ENCODE measurements around the gene ANKS4B.

The ANKS4B gene

DNA sequence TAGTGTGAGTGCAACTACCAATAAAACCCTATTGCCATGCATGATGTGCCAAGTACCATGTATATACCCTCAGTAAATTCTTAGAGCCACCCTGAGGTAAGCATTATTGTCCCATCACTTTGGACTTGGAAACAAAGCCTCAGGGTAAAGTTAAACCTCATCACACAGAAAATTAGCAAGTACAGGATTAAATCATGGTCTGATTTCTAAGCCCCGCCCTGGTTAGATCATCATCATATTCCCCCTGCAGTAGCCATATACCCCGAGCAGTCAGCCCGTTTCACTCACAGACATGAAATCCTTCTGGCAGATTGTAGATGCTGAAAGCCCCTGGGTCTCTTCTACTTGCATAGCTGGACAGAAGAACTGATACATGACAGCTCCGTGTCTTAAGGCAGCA, 26.9 kb upstream of the ANKS4B start:
- Histone ChIP-seq H3K27ac (ENCODE audit: poor library complexity, severe bottlenecking) (no peak overlapping the region), H3K4me3 (ENCODE audit: severe bottlenecking) (no peak overlapping the region), H3K4me1 (ENCODE audit: insufficient read depth, poor library complexity, severe bottlenecking) (no peaks in the 10 kb centered on the region), H3K36me3 (ENCODE audit: low read depth) (no peaks in the 10 kb centered on the region), H3K27me3 (ENCODE audit: insufficient read depth, poor library complexity, severe bottlenecking) (no peaks in the 10 kb centered on the region), H3K9me3 (ENCODE audit: severe bottlenecking) (no peaks in the 10 kb centered on the region)
- DNase-seq (ENCODE audit: low spot score) (no peak), ATAC-seq (ENCODE audit: low read depth) (no peak)
- TF ChIP-seq, protein P1, sequence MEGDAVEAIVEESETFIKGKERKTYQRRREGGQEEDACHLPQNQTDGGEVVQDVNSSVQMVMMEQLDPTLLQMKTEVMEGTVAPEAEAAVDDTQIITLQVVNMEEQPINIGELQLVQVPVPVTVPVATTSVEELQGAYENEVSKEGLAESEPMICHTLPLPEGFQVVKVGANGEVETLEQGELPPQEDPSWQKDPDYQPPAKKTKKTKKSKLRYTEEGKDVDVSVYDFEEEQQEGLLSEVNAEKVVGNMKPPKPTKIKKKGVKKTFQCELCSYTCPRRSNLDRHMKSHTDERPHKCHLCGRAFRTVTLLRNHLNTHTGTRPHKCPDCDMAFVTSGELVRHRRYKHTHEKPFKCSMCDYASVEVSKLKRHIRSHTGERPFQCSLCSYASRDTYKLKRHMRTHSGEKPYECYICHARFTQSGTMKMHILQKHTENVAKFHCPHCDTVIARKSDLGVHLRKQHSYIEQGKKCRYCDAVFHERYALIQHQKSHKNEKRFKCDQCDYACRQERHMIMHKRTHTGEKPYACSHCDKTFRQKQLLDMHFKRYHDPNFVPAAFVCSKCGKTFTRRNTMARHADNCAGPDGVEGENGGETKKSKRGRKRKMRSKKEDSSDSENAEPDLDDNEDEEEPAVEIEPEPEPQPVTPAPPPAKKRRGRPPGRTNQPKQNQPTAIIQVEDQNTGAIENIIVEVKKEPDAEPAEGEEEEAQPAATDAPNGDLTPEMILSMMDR (IDR thresholded peaks at IDR 0.05; ENCODE audit: poor library complexity, severe bottlenecking) = no peak

DNA sequence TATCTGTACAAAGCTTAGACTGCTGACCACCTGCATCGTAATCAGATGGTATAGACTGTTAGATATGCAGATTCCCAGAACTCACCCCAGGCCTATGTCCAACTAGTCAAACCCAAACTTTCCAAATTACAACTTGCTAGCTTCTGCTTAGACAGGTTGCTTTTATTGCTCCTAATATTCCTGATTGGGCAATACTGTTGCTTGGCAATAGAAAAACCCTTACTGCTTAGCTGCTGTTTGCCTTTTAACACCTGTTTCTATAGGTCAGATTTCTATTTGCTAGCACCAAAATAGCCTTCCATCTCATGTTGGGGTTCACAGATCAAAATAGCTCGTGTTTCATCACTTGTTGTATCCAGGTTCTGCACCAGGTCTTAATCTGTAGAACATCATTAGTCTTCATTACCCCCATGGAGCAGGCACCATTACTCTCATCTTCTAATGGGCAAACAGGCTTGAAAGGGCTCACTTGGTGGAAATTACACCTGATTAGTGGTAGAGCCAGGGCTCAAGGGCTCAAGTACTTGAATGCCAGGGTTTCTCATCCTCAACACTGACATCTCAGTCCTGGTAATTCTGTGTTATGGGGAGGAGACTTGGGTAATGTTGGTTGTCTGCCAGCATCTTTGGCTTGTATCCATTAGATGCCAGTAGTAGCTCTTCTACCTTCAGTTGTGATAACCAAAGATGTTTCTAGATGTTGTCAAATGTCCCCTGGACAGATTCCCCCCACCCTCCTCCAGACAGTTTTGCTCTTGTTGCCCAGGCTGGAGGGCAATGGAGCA, 24.9 kb upstream of the ANKS4B start:
- H3K27ac ChIP-seq (ENCODE audit: poor library complexity, severe bottlenecking) = no peak overlapping the region
- DNase-seq (ENCODE audit: low spot score) (no peak), ATAC-seq (ENCODE audit: low read depth) (no peak)
- no peaks in the 10 kb centered on the region for H3K27me3 ChIP-seq (ENCODE audit: insufficient read depth, poor library complexity, severe bottlenecking)
- no peak overlapping the region for H3K4me3 ChIP-seq (ENCODE audit: severe bottlenecking)
- H3K4me1 ChIP-seq (ENCODE audit: insufficient read depth, poor library complexity, severe bottlenecking) = no peaks in the 10 kb centered on the region
- no peaks in the 10 kb centered on the region for H3K9me3 ChIP-seq (ENCODE audit: severe bottlenecking)
- TF ChIP-seq, protein P1 (IDR thresholded peaks at IDR 0.05; ENCODE audit: poor library complexity, severe bottlenecking) = no peak
- no peaks in the 10 kb centered on the region for H3K36me3 ChIP-seq (ENCODE audit: low read depth)

DNA sequence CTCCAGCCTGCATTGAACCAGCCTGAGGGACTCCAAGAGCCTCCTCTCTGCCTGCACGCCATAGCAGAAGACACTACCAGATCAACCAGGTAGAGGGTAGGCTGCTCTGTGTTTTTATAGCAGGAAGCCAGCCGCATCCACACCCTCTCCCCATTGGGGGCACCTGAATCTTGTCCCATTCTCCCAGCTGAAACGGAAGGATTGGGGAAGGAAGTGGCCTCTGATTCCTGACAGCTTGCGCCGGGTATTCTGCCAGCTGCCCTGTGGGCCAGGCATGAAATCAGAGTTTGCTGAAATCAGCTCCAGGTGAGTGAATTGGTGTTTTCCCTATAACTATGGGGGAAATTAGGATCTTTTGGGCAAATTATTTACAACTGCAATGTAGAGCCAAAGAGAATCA, 22.0 kb upstream of the ANKS4B start, which contains the start of gene ZP2:
TSS of gene ZP2 (minus strand) at position 89 of the 400 bp plus-strand sequence. CDS start at position 62, 27 bp downstream.
- ATAC-seq (ENCODE audit: low read depth) (no peak), DNase-seq (ENCODE audit: low spot score) (no peak)
- no peaks in the 10 kb centered on the region for H3K4me1 ChIP-seq (ENCODE audit: insufficient read depth, poor library complexity, severe bottlenecking)
- H3K4me3 ChIP-seq (ENCODE audit: severe bottlenecking) = no peak within 1 kb of the TSS
- H3K27me3 ChIP-seq (ENCODE audit: insufficient read depth, poor library complexity, severe bottlenecking) = no peaks in the 10 kb centered on the region
- TF ChIP-seq, protein P1 (IDR thresholded peaks at IDR 0.05; ENCODE audit: poor library complexity, severe bottlenecking) = no peak
- no peak within 1 kb of the TSS for H3K27ac ChIP-seq (ENCODE audit: poor library complexity, severe bottlenecking)
- H3K9me3 ChIP-seq (ENCODE audit: severe bottlenecking) = no peaks in the 10 kb centered on the region
- H3K36me3 ChIP-seq (ENCODE audit: low read depth) = no peaks in the 10 kb centered on the region

DNA sequence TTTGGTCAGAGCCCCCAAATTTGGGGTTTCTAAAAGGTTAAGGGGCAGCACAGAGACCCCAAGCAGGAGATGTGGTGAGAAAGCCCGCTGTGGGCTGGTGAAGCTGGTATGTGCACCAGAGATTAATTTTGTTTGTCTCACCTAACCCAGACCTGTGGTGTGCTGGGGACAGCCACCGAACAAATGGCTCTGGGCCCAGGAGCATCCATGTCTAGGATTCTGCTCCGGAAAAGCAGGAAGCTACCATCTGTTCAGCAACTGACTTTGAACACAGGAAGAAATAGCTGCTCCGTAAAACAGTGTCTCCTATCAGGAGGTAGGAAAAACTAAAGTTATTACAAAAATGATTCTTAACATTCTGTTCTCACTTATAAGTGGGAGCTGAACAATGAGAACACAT, 19.4 kb upstream of the ANKS4B start:
- no peak for ATAC-seq (ENCODE audit: low read depth)
- H3K27me3 ChIP-seq (ENCODE audit: insufficient read depth, poor library complexity, severe bottlenecking) = no peaks in the 10 kb centered on the region
- TF ChIP-seq, protein P1 (IDR thresholded peaks at IDR 0.05; ENCODE audit: poor library complexity, severe bottlenecking) = no peak

DNA sequence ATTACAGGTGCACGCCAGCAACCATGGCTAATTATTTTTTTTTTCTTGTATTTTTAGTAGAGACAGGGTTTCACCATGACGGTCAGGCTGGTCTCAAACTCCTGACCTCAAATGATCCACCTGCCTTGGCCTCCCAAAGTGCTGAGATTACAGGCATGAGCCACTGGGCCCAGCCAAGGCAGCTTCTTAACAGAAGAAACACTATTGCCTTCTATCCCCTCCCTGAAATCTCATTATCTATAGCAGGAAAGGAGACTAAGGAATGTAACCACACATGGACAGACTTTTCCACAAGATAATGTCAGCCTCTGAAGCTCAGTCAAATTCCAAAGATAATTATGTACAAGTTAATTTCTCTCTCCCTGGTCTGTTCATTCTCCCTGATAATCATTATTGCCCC, 16.4 kb upstream of the ANKS4B start:
- DNase-seq (ENCODE audit: low spot score) (no peak), ATAC-seq (ENCODE audit: low read depth) (no peak)
- Histone ChIP-seq H3K9me3 (ENCODE audit: severe bottlenecking) (no peaks in the 10 kb centered on the region), H3K4me1 (ENCODE audit: insufficient read depth, poor library complexity, severe bottlenecking) (no peaks in the 10 kb centered on the region), H3K27ac (ENCODE audit: poor library complexity, severe bottlenecking) (no peak overlapping the region), H3K4me3 (ENCODE audit: severe bottlenecking) (no peak overlapping the region), H3K27me3 (ENCODE audit: insufficient read depth, poor library complexity, severe bottlenecking) (no peaks in the 10 kb centered on the region), H3K36me3 (ENCODE audit: low read depth) (no peaks in the 10 kb centered on the region)
- TF ChIP-seq, protein P1 (IDR thresholded peaks at IDR 0.05; ENCODE audit: poor library complexity, severe bottlenecking) = no peak

More for the DNA sequence above, 19.4 kb upstream of the ANKS4B start:
- Histone ChIP-seq H3K36me3 (ENCODE audit: low read depth) (no peaks in the 10 kb centered on the region), H3K9me3 (ENCODE audit: severe bottlenecking) (no peaks in the 10 kb centered on the region), H3K4me1 (ENCODE audit: insufficient read depth, poor library complexity, severe bottlenecking) (no peaks in the 10 kb centered on the region), H3K4me3 (ENCODE audit: severe bottlenecking) (no peak overlapping the region), H3K27ac (ENCODE audit: poor library complexity, severe bottlenecking) (no peak overlapping the region)
- DNase-seq (ENCODE audit: low spot score) = no peak

All from RWPE2 (cell line).